DMS79 treated with DMSO at 0.1 percent for 48 hours (cell line): Measurements from ENCODE around the gene KRTAP9-7.

Experiments used
- DNase-seq: peaks from one replicate; lab custom pipeline; 2025; lab: John Stamatoyannopoulos, UW

Gene KRTAP9-7

DNA sequence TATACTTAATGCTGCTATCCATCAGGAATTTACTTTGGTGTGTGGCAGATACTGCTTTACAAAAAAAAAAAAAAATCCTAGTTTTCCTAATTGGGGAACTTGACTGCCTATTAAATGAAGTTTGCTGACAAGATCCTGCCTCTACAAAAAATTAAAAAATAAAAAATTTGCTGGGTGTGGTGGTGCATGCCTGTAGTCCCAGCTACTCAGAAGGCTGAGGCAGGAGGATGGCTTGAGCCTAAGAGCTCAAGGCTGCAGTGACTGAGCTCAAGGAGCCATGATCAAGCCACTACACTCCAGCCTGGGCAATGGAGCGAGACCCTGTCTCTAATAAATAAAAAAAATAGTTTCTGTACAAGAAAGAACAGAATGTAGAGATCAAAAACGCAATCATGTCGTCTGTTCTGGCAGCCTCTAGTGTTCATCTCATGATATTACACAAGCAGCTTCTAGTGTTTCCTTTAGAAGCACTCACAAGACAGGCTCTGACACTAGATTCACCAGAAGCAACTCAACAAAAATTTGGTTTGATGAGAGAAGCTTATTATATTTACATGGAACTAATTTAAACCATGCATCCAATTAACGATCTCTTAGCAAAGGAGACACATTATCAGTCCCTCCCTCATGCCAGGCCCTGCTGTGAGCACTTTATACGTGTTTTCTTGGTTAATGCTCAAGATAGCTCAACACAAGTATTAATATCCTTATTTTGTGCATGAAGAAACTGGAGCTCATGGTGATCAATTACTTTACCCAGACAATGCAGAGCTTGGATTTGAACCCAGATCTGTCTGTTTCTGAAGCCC, 46.8 kb downstream of the KRTAP9-7 start:
- peak; percentile 53 for DNase-seq

GRCh38 chr17:41322903-41323895, 47.7 kb downstream of the KRTAP9-7 start:
- DNase-seq, result no peak

GRCh38 chr17:41324180-41325075, 48.9 kb downstream of the KRTAP9-7 start:
- no peak for DNase-seq

DNA sequence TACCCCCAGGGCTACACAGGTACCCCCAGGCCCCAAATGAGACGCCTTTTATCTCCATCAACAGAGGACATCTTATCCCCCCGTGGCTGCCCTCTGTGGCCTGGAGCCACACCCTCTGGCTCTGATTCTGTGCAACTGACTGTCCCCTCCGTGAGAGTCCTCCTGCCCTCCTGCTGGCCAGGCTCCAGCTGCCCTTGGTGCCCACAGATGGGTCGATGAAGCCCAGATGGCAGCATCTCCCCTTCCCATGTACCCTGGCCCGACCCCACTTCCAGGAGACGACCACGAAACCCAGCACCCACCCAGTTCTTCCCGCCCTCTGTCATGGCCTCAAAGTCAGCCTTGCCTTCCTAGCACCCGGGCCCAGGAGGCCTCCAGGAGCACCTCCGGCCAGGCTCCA, 49.6 kb downstream of the KRTAP9-7 start:
- DNase-seq, result no peak

GRCh38 chr17:41325611-41326010, 50.1 kb downstream of the KRTAP9-7 start:
- no peak for DNase-seq
